ENCODE results near the gene SPEF2.

DNA sequence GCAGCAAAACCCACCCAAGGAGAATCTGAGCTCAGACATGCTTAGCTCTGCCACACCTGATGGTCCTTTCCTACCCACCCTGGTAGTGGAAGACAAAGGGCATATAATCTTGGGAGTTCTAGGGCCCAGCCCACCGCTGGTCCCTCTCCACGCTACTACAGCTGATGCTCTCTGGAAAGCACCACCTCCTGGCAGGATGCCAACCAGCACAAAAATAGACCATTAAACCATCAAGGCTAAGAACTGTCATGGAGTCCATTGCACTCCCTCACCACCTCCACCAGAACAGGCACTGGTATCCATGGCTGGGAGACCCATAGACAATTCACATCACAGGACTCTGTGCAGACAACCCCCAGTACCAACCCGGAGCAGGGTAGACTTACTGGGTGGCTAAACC, 128.0 kb downstream of the SPEF2 start:
- TF ChIP-seq YY1 (IDR thresholded peaks at IDR 0.05; ENCODE audit: insufficient read depth, insufficient read length) (no peak), ZNF274 (IDR thresholded peaks at IDR 0.05; ENCODE audit: low read depth, low read length) (no peak), SUZ12 (IDR thresholded peaks at IDR 0.05; ENCODE audit: extremely low read depth, insufficient read depth, insufficient read length) (no peak)

All from NT2/D1 (cell line).